Ishikawa (cell line): Measurements from ENCODE around the gene WNT3A.

ENCODE experiments used
- CEBPB ChIP-seq: IDR thresholded peaks from 2 replicates; pipeline ENCODE4 v1.6.1; 2012
- EGR1 ChIP-seq: IDR thresholded peaks from 2 replicates; pipeline ENCODE4 v1.6.1; 2012
- EP300 ChIP-seq: IDR thresholded peaks from 2 replicates; pipeline ENCODE4 v1.6.1; 2012; ENCODE audit warnings: borderline replicate concordance
- FOXM1 ChIP-seq: IDR thresholded peaks from 2 replicates; pipeline ENCODE4 v1.6.1; 2012; ENCODE audit warnings: low read depth, borderline replicate concordance
- NFIC ChIP-seq: IDR thresholded peaks from 2 replicates; pipeline ENCODE4 v1.6.1; 2012
- RAD21 ChIP-seq: IDR thresholded peaks from 2 replicates; pipeline ENCODE4 v1.6.1; 2012; ENCODE audit warnings: low read depth
- TAF1 ChIP-seq: IDR thresholded peaks from 2 replicates; pipeline ENCODE4 v1.6.1; 2012; ENCODE audit warnings: low read depth, mild to moderate bottlenecking
- TCF12 ChIP-seq: IDR thresholded peaks from 2 replicates; pipeline ENCODE4 v1.6.1; 2012; ENCODE audit warnings: low read depth
- TEAD4 ChIP-seq: IDR thresholded peaks from 2 replicates; pipeline ENCODE4 v1.6.1; 2012
- USF1 ChIP-seq: IDR thresholded peaks from 2 replicates; pipeline ENCODE4 v1.6.1; 2012
- YY1 ChIP-seq: IDR thresholded peaks from 2 replicates; pipeline ENCODE4 v1.6.1; 2012; ENCODE audit warnings: low read depth
- ZBTB7A ChIP-seq: IDR thresholded peaks from 2 replicates; pipeline ENCODE4 v1.6.1; 2012; ENCODE audit warnings: low read depth
- TF ChIP-seq, protein P1 (sequence below): IDR thresholded peaks from 2 replicates; pipeline ENCODE4 v1.6.1; 2012; ENCODE audit warnings: low read depth, mild to moderate bottlenecking
- TF ChIP-seq, protein P2 (sequence below): IDR thresholded peaks from 2 replicates; pipeline ENCODE4 v1.6.1; 2012

DNA sequence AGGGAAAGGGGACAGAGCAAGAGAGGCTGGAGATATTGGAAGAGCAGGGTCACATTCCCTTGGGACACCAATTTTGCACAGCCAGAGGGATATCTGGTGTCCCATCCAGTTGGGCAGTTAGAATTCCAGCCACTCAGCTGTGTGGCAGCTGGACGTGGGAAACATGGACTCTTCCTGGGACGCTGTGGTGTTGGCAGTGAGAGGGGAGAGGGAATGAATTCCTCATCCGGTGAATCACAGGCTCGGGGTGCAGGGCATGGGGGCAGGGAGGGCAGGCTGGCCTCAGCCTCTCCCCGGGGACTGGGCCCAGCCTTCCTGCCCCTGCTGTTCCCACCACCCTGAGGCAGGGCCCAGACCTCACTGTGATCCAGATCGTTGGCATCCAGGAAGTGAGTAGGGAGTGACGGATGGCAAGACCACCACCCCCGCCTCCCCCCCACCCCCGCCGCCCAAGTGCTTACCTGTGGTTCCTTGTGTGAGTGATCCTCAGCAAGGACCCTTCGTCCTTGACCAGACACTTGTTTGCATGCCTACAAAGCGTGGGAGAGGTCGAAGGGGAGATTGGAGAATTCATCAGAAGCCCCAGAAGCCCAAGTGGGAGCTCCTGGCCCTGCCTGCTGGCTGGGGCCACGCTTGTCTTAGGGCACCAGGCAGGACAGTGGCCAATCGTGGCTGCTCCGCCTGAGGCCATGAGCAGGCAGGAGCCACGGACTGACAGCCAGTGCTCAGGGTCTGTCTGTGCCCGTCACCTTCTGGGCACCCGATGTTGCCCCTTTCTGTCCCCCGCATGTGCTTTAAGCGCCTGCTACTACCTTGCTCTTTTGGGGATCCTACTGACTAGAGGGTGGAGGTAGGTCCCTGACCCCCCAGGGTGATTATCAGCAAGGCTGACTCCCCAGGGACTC, 8.7 kb downstream of the WNT3A start:
- no peak for TF ChIP-seq EP300
- TF ChIP-seq, protein P1, sequence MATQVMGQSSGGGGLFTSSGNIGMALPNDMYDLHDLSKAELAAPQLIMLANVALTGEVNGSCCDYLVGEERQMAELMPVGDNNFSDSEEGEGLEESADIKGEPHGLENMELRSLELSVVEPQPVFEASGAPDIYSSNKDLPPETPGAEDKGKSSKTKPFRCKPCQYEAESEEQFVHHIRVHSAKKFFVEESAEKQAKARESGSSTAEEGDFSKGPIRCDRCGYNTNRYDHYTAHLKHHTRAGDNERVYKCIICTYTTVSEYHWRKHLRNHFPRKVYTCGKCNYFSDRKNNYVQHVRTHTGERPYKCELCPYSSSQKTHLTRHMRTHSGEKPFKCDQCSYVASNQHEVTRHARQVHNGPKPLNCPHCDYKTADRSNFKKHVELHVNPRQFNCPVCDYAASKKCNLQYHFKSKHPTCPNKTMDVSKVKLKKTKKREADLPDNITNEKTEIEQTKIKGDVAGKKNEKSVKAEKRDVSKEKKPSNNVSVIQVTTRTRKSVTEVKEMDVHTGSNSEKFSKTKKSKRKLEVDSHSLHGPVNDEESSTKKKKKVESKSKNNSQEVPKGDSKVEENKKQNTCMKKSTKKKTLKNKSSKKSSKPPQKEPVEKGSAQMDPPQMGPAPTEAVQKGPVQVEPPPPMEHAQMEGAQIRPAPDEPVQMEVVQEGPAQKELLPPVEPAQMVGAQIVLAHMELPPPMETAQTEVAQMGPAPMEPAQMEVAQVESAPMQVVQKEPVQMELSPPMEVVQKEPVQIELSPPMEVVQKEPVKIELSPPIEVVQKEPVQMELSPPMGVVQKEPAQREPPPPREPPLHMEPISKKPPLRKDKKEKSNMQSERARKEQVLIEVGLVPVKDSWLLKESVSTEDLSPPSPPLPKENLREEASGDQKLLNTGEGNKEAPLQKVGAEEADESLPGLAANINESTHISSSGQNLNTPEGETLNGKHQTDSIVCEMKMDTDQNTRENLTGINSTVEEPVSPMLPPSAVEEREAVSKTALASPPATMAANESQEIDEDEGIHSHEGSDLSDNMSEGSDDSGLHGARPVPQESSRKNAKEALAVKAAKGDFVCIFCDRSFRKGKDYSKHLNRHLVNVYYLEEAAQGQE, result no peak
- TF ChIP-seq, protein P2, sequence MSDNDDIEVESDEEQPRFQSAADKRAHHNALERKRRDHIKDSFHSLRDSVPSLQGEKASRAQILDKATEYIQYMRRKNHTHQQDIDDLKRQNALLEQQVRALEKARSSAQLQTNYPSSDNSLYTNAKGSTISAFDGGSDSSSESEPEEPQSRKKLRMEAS, result no peak
- TF ChIP-seq CEBPB, result no peak
- TF ChIP-seq USF1, result no peak
- TF ChIP-seq RAD21, result no peak
- TF ChIP-seq TAF1, result no peak
- no peak for TF ChIP-seq TEAD4
- no peak for TF ChIP-seq YY1
- TF ChIP-seq ZBTB7A, result no peak
- no peak for TF ChIP-seq TCF12
- TF ChIP-seq NFIC, result no peak
- no peak for TF ChIP-seq EGR1
- no peak for TF ChIP-seq FOXM1
